Activated naive CD4-positive, alpha-beta T cell treated with anti-CD3 and anti-CD28 coated beads, Interleukin-2, amount 10 ng/mL, durations not matched to agents 7 days and 5 days (primary cell): ENCODE results near the gene STX4.

ENCODE experiments used
- CTCF ChIA-PET: fragments of 350-600 bp; sonication (Branson Sonifier 250); formaldehyde crosslinking; loops from one replicate; lab custom pipeline; 2021; ENCODE audit warnings: antibody characterized with exemption; lab: Charles Lee
- DNase-seq: peaks from one replicate; pipeline ENCODE4 v3.0.0-alpha.2; 2020
- H3K27ac Mint-ChIP-seq: one replicate; pipeline ENCODE4 v1.8.0; 2021; ENCODE audit warnings: mild to moderate bottlenecking, moderate library complexity, mixed read lengths
- H3K27me3 Mint-ChIP-seq: one replicate; pipeline ENCODE4 v1.8.0; 2021; ENCODE audit warnings: mild to moderate bottlenecking, mixed read lengths
- H3K36me3 Mint-ChIP-seq: one replicate; pipeline ENCODE4 v1.8.0; 2021; ENCODE audit warnings: mixed read lengths
- H3K4me1 Mint-ChIP-seq: one replicate; pipeline ENCODE4 v1.8.0; 2021; ENCODE audit warnings: mixed read lengths
- H3K4me3 Mint-ChIP-seq: one replicate; pipeline ENCODE4 v1.8.0; 2021; ENCODE audit warnings: mild to moderate bottlenecking, moderate library complexity, mixed read lengths
- H3K9me3 Mint-ChIP-seq: one replicate; pipeline ENCODE4 v1.8.0; 2021; ENCODE audit warnings: mixed read lengths

STX4 gene

GRCh38 chr16:31052114-31052513 lies 18.8 kb downstream of the STX4 start:
- H3K4me1 Mint-ChIP-seq, result peaks cover 5% of the 10 kb centered on the region
- no peaks in the 10 kb centered on the region for H3K36me3 Mint-ChIP-seq
- no peak for DNase-seq
- H3K27ac Mint-ChIP-seq, result no peak overlapping the region
- peaks cover 22% of the 10 kb centered on the region for H3K27me3 Mint-ChIP-seq
- H3K4me3 Mint-ChIP-seq, result no peak overlapping the region
- CTCF ChIA-PET, result no interaction called here
- no peaks in the 10 kb centered on the region for H3K9me3 Mint-ChIP-seq

- CTCF ChIA-PET, result interaction anchor here (0.6 kb wide), 1 partner anchor 499 kb away, joined by 3 read pairs; no protein-coding TSS in a partner anchor
- Mint-ChIP-seq H3K36me3 (peaks cover 12% of the 10 kb centered on the region), H3K9me3 (no peaks in the 10 kb centered on the region), H3K4me3 (no peak overlapping the region), H3K4me1 (peaks cover 5% of the 10 kb centered on the region), H3K27me3 (peaks cover 15% of the 10 kb centered on the region), H3K27ac (no peak overlapping the region)
- no peak for DNase-seq
These were observed 22.3 kb downstream of the STX4 start for GRCh38 chr16:31055613-31056012.

- Mint-ChIP-seq H3K4me3 (no peak overlapping the region), H3K27ac (no peak overlapping the region), H3K4me1 (peaks cover 35% of the 10 kb centered on the region), H3K36me3 (peaks cover 46% of the 10 kb centered on the region), H3K27me3 (no peaks in the 10 kb centered on the region), H3K9me3 (no peaks in the 10 kb centered on the region)
- DNase-seq, result no peak
- CTCF ChIA-PET, result no interaction called here
These were observed 27.9 kb downstream of the STX4 start for GRCh38 chr16:31061126-31061812.

- no peak overlapping the region for H3K4me3 Mint-ChIP-seq
- no peaks in the 10 kb centered on the region for H3K9me3 Mint-ChIP-seq
- H3K27ac Mint-ChIP-seq, result peak overlapping the region; percentile 5
- peaks cover 40% of the 10 kb centered on the region for H3K4me1 Mint-ChIP-seq
- DNase-seq, result no peak
- CTCF ChIA-PET, result no interaction called here
- peaks cover 46% of the 10 kb centered on the region for H3K36me3 Mint-ChIP-seq
- H3K27me3 Mint-ChIP-seq, result no peaks in the 10 kb centered on the region
These were observed 28.6 kb downstream of the STX4 start for GRCh38 chr16:31061813-31062440.

GRCh38 chr16:31063495-31063842 lies 30.1 kb downstream of the STX4 start:
- CTCF ChIA-PET, result no interaction called here
- no peak for DNase-seq
- Mint-ChIP-seq H3K36me3 (peaks cover 44% of the 10 kb centered on the region), H3K27ac (peak overlapping the region; percentile 16), H3K4me1 (peaks cover 40% of the 10 kb centered on the region), H3K4me3 (peak overlapping the region; percentile 46), H3K9me3 (no peaks in the 10 kb centered on the region), H3K27me3 (no peaks in the 10 kb centered on the region)

GRCh38 chr16:31063843-31064611 lies 30.7 kb downstream of the STX4 start:
- H3K4me1 Mint-ChIP-seq, result peaks cover 44% of the 10 kb centered on the region
- H3K4me3 Mint-ChIP-seq, result peak overlapping the region; percentile 46
- DNase-seq, result peak; percentile 44
- H3K36me3 Mint-ChIP-seq, result peaks cover 44% of the 10 kb centered on the region
- peak overlapping the region; percentile 80 for H3K27ac Mint-ChIP-seq
- H3K9me3 Mint-ChIP-seq, result no peaks in the 10 kb centered on the region
- no peaks in the 10 kb centered on the region for H3K27me3 Mint-ChIP-seq
- CTCF ChIA-PET, result interaction anchor here (0.5 kb wide), 1 partner anchor 333 kb away, joined by 3 read pairs; no protein-coding TSS in a partner anchor

GRCh38 chr16:31064882-31065461 lies 31.6 kb downstream of the STX4 start:
- Mint-ChIP-seq H3K4me3 (peak overlapping the region; percentile 46), H3K4me1 (peaks cover 49% of the 10 kb centered on the region), H3K9me3 (no peaks in the 10 kb centered on the region), H3K27me3 (no peaks in the 10 kb centered on the region), H3K36me3 (peaks cover 40% of the 10 kb centered on the region), H3K27ac (peak overlapping the region; percentile 80)
- CTCF ChIA-PET, result interaction anchor here (0.5 kb wide), 1 partner anchor 334 kb away, joined by 3 read pairs; no protein-coding TSS in a partner anchor
- no peak for DNase-seq

- H3K4me1 Mint-ChIP-seq, result peaks cover 59% of the 10 kb centered on the region
- no peak overlapping the region for H3K27ac Mint-ChIP-seq
- no peaks in the 10 kb centered on the region for H3K9me3 Mint-ChIP-seq
- H3K27me3 Mint-ChIP-seq, result no peaks in the 10 kb centered on the region
- H3K4me3 Mint-ChIP-seq, result no peak overlapping the region
- CTCF ChIA-PET, result interaction anchor here (1.7 kb wide), 1 partner anchor 85 kb away, joined by 3 read pairs; no protein-coding TSS in a partner anchor
- DNase-seq, result no peak
- H3K36me3 Mint-ChIP-seq, result peaks cover 24% of the 10 kb centered on the region
These were observed 34.0 kb downstream of the STX4 start for GRCh38 chr16:31067342-31067741.

GRCh38 chr16:31071861-31072260 lies 38.5 kb downstream of the STX4 start:
- peaks cover 42% of the 10 kb centered on the region for H3K4me1 Mint-ChIP-seq
- peak overlapping the region; percentile 95 for H3K27ac Mint-ChIP-seq
- peak overlapping the region; percentile 90 for H3K4me3 Mint-ChIP-seq
- H3K36me3 Mint-ChIP-seq, result peaks cover 11% of the 10 kb centered on the region
- H3K9me3 Mint-ChIP-seq, result no peaks in the 10 kb centered on the region
- DNase-seq, result no peak
- CTCF ChIA-PET, result no interaction called here
- no peaks in the 10 kb centered on the region for H3K27me3 Mint-ChIP-seq

- Mint-ChIP-seq H3K27me3 (no peaks in the 10 kb centered on the region), H3K4me3 (peak overlapping the region; percentile 90), H3K4me1 (peaks cover 42% of the 10 kb centered on the region), H3K36me3 (peaks cover 14% of the 10 kb centered on the region), H3K9me3 (no peaks in the 10 kb centered on the region), H3K27ac (peak overlapping the region; percentile 95)
- DNase-seq, result peak; percentile 53
- CTCF ChIA-PET, result interaction anchor here (2.3 kb wide), 1 partner anchor 70 kb away, joined by 10 read pairs; no protein-coding TSS in a partner anchor
These were observed 39.3 kb downstream of the STX4 start for GRCh38 chr16:31072540-31073141.

- DNase-seq, result peak; percentile 93
- Mint-ChIP-seq H3K36me3 (peaks cover 21% of the 10 kb centered on the region), H3K9me3 (no peaks in the 10 kb centered on the region), H3K4me3 (peak overlapping the region; percentile 90), H3K27me3 (no peaks in the 10 kb centered on the region), H3K27ac (peak overlapping the region; percentile 95), H3K4me1 (peaks cover 45% of the 10 kb centered on the region)
- CTCF ChIA-PET, result interaction anchor here (2.3 kb wide), 1 partner anchor 69 kb away, joined by 10 read pairs; no protein-coding TSS in a partner anchor
These were observed 40.0 kb downstream of the STX4 start for GRCh38 chr16:31073142-31073969.

GRCh38 chr16:31073970-31074813 lies 40.8 kb downstream of the STX4 start, which contains the start of the genes ZNF646 and ZNF668:
Gene ZNF646, plus strand, starts transcription at chr16:31074422. Its CDS starts 1,903 bp downstream, at chr16:31076325.
Gene ZNF668, minus strand, starts transcription at chr16:31074240. Its CDS starts 9,781 bp downstream, at chr16:31064459.
- peaks cover 40% of the 10 kb centered on the region for H3K4me1 Mint-ChIP-seq
- peak within 1 kb of the TSS; percentile 95 for H3K27ac Mint-ChIP-seq
- no peaks in the 10 kb centered on the region for H3K9me3 Mint-ChIP-seq
- peak within 1 kb of the TSS; percentile 90 for H3K4me3 Mint-ChIP-seq
- peak; percentile 99 for DNase-seq
- peaks cover 28% of the 10 kb centered on the region for H3K36me3 Mint-ChIP-seq
- no peaks in the 10 kb centered on the region for H3K27me3 Mint-ChIP-seq
- CTCF ChIA-PET, result interaction anchor here (2.3 kb wide), 1 partner anchor 68 kb away, joined by 10 read pairs; no protein-coding TSS in a partner anchor
